ENCODE data around the gene PTPRM. TPM values are rescaled to one million over a fixed set of nuclear protein-coding genes. Genes with fewer than 3 reads are reported as not detected.

Gene PTPRM
- total RNA-seq, 1 experiment from 2014 or later, result 11.1 TPM

DNA sequence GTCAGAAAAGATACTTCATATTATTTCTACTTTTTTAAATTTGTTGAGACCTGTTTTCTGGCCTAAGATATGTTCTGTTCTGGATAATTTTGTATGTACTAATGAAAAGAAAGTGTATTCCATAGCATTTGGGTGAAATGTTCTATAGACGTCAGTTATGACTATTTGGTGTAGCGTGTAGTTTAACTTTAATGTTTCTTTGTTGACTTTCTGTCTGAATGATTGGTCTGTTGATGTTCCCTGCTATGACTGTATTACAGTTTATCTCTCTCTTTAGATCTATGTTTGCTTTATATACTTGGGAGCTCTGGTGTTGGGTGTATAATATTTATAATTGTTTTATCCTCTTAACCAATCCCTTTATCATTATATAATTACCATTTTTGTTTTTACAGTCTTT, 352.4 kb downstream of the PTPRM start:
- TF ChIP-seq ZNF219 (CRISPR knock-in tag; IDR thresholded peaks at IDR 0.05; ENCODE audit: borderline replicate concordance), result no peak
- TF ChIP-seq, protein P1, sequence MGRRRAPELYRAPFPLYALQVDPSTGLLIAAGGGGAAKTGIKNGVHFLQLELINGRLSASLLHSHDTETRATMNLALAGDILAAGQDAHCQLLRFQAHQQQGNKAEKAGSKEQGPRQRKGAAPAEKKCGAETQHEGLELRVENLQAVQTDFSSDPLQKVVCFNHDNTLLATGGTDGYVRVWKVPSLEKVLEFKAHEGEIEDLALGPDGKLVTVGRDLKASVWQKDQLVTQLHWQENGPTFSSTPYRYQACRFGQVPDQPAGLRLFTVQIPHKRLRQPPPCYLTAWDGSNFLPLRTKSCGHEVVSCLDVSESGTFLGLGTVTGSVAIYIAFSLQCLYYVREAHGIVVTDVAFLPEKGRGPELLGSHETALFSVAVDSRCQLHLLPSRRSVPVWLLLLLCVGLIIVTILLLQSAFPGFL (CRISPR knock-in tag; IDR thresholded peaks at IDR 0.05; ENCODE audit: borderline replicate concordance), result no peak
- TF ChIP-seq TEAD1 (CRISPR knock-in tag; IDR thresholded peaks at IDR 0.05), result no peak
- TF ChIP-seq CREB1 (CRISPR knock-in tag; IDR thresholded peaks at IDR 0.05), result no peak
- no peak for TF ChIP-seq JUN (CRISPR knock-in tag; IDR thresholded peaks at IDR 0.05)
- TF ChIP-seq NR1H2 (CRISPR knock-in tag; IDR thresholded peaks at IDR 0.05), result no peak
- no peak for TF ChIP-seq OVOL2 (CRISPR knock-in tag; IDR thresholded peaks at IDR 0.05; ENCODE audit: borderline replicate concordance)
- no peak for TF ChIP-seq MYBL2 (CRISPR knock-in tag; IDR thresholded peaks at IDR 0.05)
- no peak for TF ChIP-seq ZNF396 (CRISPR knock-in tag; IDR thresholded peaks at IDR 0.05; ENCODE audit: borderline replicate concordance)
- TF ChIP-seq ETV6 (CRISPR knock-in tag; IDR thresholded peaks at IDR 0.05), result no peak
- TF ChIP-seq ZNF281 (CRISPR knock-in tag; IDR thresholded peaks at IDR 0.05), result no peak
- TF ChIP-seq CREM (CRISPR knock-in tag; IDR thresholded peaks at IDR 0.05), result no peak
- no peak for TF ChIP-seq FOXJ3 (CRISPR knock-in tag; IDR thresholded peaks at IDR 0.05; ENCODE audit: borderline replicate concordance)
- TF ChIP-seq, protein P2, sequence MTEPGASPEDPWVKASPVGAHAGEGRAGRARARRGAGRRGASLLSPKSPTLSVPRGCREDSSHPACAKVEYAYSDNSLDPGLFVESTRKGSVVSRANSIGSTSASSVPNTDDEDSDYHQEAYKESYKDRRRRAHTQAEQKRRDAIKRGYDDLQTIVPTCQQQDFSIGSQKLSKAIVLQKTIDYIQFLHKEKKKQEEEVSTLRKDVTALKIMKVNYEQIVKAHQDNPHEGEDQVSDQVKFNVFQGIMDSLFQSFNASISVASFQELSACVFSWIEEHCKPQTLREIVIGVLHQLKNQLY (CRISPR knock-in tag; IDR thresholded peaks at IDR 0.05), result no peak
- Mint-ChIP-seq H3K9me3 (no peaks in the 10 kb centered on the region), H3K4me3 (no peak overlapping the region), H3K36me3 (no peaks in the 10 kb centered on the region), H3K27me3 (ENCODE audit: low read depth) (no peaks in the 10 kb centered on the region), H3K4me1 (peaks cover 4% of the 10 kb centered on the region), H3K27ac (no peak overlapping the region)
- ATAC-seq (no peak), DNase-seq (ENCODE audit: low spot score) (no peak)
- POLR2A ChIA-PET, result no interaction called here
- CTCF ChIA-PET, result no interaction called here

GRCh38 chr18:7921938-7922587, 354.9 kb downstream of the PTPRM start:
- POLR2A ChIA-PET, result no interaction called here
- H3K27me3 Mint-ChIP-seq (ENCODE audit: low read depth), result no peaks in the 10 kb centered on the region
- no peaks in the 10 kb centered on the region for H3K9me3 Mint-ChIP-seq
- ATAC-seq, result no peak
- no peak overlapping the region for H3K27ac Mint-ChIP-seq
- no peaks in the 10 kb centered on the region for H3K36me3 Mint-ChIP-seq
- CTCF ChIA-PET, result no interaction called here
- DNase-seq (ENCODE audit: low spot score), result no peak
- H3K4me3 Mint-ChIP-seq, result no peak overlapping the region
- H3K4me1 Mint-ChIP-seq, result peaks cover 4% of the 10 kb centered on the region
- no peak for TF ChIP-seq ZSCAN18 (CRISPR knock-in tag; IDR thresholded peaks at IDR 0.05)
- TF ChIP-seq ZNF671 (CRISPR knock-in tag; IDR thresholded peaks at IDR 0.05), result no peak
- no peak for TF ChIP-seq FOXJ3 (CRISPR knock-in tag; IDR thresholded peaks at IDR 0.05; ENCODE audit: borderline replicate concordance)
- TF ChIP-seq ZBTB21 (CRISPR knock-in tag; IDR thresholded peaks at IDR 0.05; ENCODE audit: borderline replicate concordance), result no peak
- no peak for TF ChIP-seq HMGA2 (CRISPR knock-in tag; IDR thresholded peaks at IDR 0.05)
- TF ChIP-seq GABPB1 (CRISPR knock-in tag; IDR thresholded peaks at IDR 0.05), result no peak
- TF ChIP-seq, protein P2 (CRISPR knock-in tag; IDR thresholded peaks at IDR 0.05), result no peak
- TF ChIP-seq NFYB (CRISPR knock-in tag; conservative IDR thresholded peaks at IDR 0.05; ENCODE audit: low read depth), result no peak
- no peak for TF ChIP-seq MXD4 (CRISPR knock-in tag; IDR thresholded peaks at IDR 0.05; ENCODE audit: borderline replicate concordance)
- TF ChIP-seq, protein P3, sequence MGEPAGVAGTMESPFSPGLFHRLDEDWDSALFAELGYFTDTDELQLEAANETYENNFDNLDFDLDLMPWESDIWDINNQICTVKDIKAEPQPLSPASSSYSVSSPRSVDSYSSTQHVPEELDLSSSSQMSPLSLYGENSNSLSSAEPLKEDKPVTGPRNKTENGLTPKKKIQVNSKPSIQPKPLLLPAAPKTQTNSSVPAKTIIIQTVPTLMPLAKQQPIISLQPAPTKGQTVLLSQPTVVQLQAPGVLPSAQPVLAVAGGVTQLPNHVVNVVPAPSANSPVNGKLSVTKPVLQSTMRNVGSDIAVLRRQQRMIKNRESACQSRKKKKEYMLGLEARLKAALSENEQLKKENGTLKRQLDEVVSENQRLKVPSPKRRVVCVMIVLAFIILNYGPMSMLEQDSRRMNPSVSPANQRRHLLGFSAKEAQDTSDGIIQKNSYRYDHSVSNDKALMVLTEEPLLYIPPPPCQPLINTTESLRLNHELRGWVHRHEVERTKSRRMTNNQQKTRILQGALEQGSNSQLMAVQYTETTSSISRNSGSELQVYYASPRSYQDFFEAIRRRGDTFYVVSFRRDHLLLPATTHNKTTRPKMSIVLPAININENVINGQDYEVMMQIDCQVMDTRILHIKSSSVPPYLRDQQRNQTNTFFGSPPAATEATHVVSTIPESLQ (CRISPR knock-in tag; IDR thresholded peaks at IDR 0.05), result no peak
- TF ChIP-seq STAT6 (CRISPR knock-in tag; conservative IDR thresholded peaks at IDR 0.05; ENCODE audit: low read depth), result no peak
- no peak for TF ChIP-seq RELA (CRISPR knock-in tag; IDR thresholded peaks at IDR 0.05; ENCODE audit: borderline replicate concordance)
- TF ChIP-seq TEAD1 (CRISPR knock-in tag; IDR thresholded peaks at IDR 0.05), result no peak
